GM18907 (cell line): ENCODE data around the gene SRBD1.
A peak's percentile ranks its signal among the peaks of the same experiment; 100 is the strongest.

ENCODE experiments used
- ATAC-seq: cut with Tn5 transposase; IDR thresholded peaks from one replicate; pipeline ENCODE4 v1.9.1; 2021; ENCODE audit warnings: mild to moderate bottlenecking, moderate library complexity; ENCODE audit not compliant: unreplicated experiment

SRBD1 gene

GRCh38 chr2:45637440-45637839, 26.4 kb upstream of the SRBD1 start:
- peak; percentile 79 for ATAC-seq

- ATAC-seq, result no peak
These were observed 24.9 kb upstream of the SRBD1 start for GRCh38 chr2:45636008-45636407.

- ATAC-seq, result no peak
These were observed 23.2 kb upstream of the SRBD1 start for GRCh38 chr2:45634223-45634622.

- ATAC-seq, result no peak
These were observed 20.9 kb upstream of the SRBD1 start for GRCh38 chr2:45631955-45632354.

- no peak for ATAC-seq
These were observed 20.3 kb upstream of the SRBD1 start for GRCh38 chr2:45631319-45631718.

- no peak for ATAC-seq
These were observed 18.9 kb upstream of the SRBD1 start for GRCh38 chr2:45629971-45630370.

- ATAC-seq, result no peak
These were observed 16.8 kb upstream of the SRBD1 start for GRCh38 chr2:45627911-45628310.

GRCh38 chr2:45626387-45627221, 15.5 kb upstream of the SRBD1 start:
- no peak for ATAC-seq

GRCh38 chr2:45625824-45626223, 14.8 kb upstream of the SRBD1 start:
- no peak for ATAC-seq

- no peak for ATAC-seq
These were observed 12.0 kb upstream of the SRBD1 start for GRCh38 chr2:45623098-45623497.

GRCh38 chr2:45622336-45623075, 11.4 kb upstream of the SRBD1 start:
- no peak for ATAC-seq

- no peak for ATAC-seq
These were observed 6.4 kb upstream of the SRBD1 start for GRCh38 chr2:45617496-45617895.

- no peak for ATAC-seq
These were observed 5.8 kb upstream of the SRBD1 start for GRCh38 chr2:45616658-45617411.

- no peak for ATAC-seq
These were observed 3.9 kb upstream of the SRBD1 start for GRCh38 chr2:45614871-45615415.

- ATAC-seq, result no peak
These were observed 3.3 kb upstream of the SRBD1 start for GRCh38 chr2:45614330-45614729.

- no peak for ATAC-seq
These were observed 1.7 kb upstream of the SRBD1 start for GRCh38 chr2:45612731-45613130.

GRCh38 chr2:45612285-45612684, 1.2 kb upstream of the SRBD1 start:
- no peak for ATAC-seq

GRCh38 chr2:45610281-45611019, 617 bp downstream of the SRBD1 start:
- ATAC-seq, result peak; percentile 52

GRCh38 chr2:45607701-45608100, 3.4 kb downstream of the SRBD1 start:
- ATAC-seq, result no peak

GRCh38 chr2:45606796-45607195, 4.3 kb downstream of the SRBD1 start:
- ATAC-seq, result no peak

- no peak for ATAC-seq
These were observed 6.0 kb downstream of the SRBD1 start for GRCh38 chr2:45605116-45605515.
